Endothelial cell of umbilical vein (primary cell): Measurements from ENCODE around the gene DAG1. TPM values are rescaled to one million over a fixed set of nuclear protein-coding genes. Genes with fewer than 3 reads are reported as not detected.

Source experiments
- BruUV-seq: library from RNA; stranded (reverse); fragments of 400-500 nt; replicated peaks from 2 replicates; lab custom pipeline; 2021; lab: Mats Ljungman, UMichigan
- CTCF ChIA-PET: fragments of 300-600, 350-600 bp; sonication (Branson Sonifier 250); formaldehyde crosslinking; loops from one replicate; lab custom pipeline; 2021; ENCODE audit warnings: antibody characterized with exemption, inconsistent platforms; lab: Charles Lee
- POLR2A ChIA-PET: fragments of 300-600, 350-600 bp; sonication (Branson Sonifier 250); formaldehyde crosslinking; loops from one replicate; lab custom pipeline; 2021; ENCODE audit warnings: antibody characterized with exemption, inconsistent platforms; lab: Charles Lee
- DNase-seq: peaks from one replicate; pipeline ENCODE4 v3.0.0-alpha.2; 2011; ENCODE audit warnings: low read depth, low spot score
- FAIRE-seq: peaks from 2 replicates; lab custom pipeline; 2011; peaks lifted over from hg19 to GRCh38; lab: Jason Lieb, UNC
- H2AFZ ChIP-seq: 2 replicates; pipeline ENCODE4 v1.6.0; 2012; ENCODE audit warnings: low read depth, low read length, control low read depth, inconsistent platforms
- H3K27ac ChIP-seq: 2 replicates; pipeline ENCODE4 v1.5.1; 2011; ENCODE audit warnings: low read depth, mild to moderate bottlenecking, control low read depth, low read length, moderate library complexity; ENCODE audit not compliant: insufficient read depth
- H3K27me3 ChIP-seq, 2 experiments: 2 replicates each; pipeline versions ENCODE4 v1.6.0 to v1.6.1; 2011; ENCODE audit warnings: low read length in 2 of 2, mixed read lengths in 1 of 2; ENCODE audit not compliant: control insufficient read depth in 2 of 2, insufficient read depth in 2 of 2
- H3K36me3 ChIP-seq, 2 experiments: 2 replicates in 1 of 2; 3 replicates in 1 of 2; pipeline ENCODE4 v1.5.1; 2011; ENCODE audit warnings: low read length in 2 of 2, mild to moderate bottlenecking in 1 of 2, moderate library complexity in 1 of 2; ENCODE audit not compliant: control insufficient read depth in 2 of 2, insufficient read depth in 2 of 2; ENCODE audit errors: extremely low read depth in 1 of 2
- H3K4me1 ChIP-seq: 3 replicates; pipeline ENCODE4 v1.5.1; 2011; ENCODE audit warnings: mild to moderate bottlenecking, low read length; ENCODE audit not compliant: control insufficient read depth, insufficient read depth; ENCODE audit errors: extremely low read depth
- H3K4me2 ChIP-seq: 2 replicates; pipeline ENCODE4 v1.6.1; 2011; ENCODE audit warnings: low read length, control low read depth, mixed read lengths; ENCODE audit not compliant: insufficient read depth
- H3K4me3 ChIP-seq, 3 experiments: fragments of 200-600 bp in 1 of 3; sonication (generic), shearing (Covaris generic) in 1 of 3; replicated peaks in 1 of 3; 2 replicates each; pipeline ENCODE4 v1.5.1; 2011 to 2016; ENCODE audit warnings: control low read depth in 3 of 3, low read length in 3 of 3, mild to moderate bottlenecking in 2 of 3, inconsistent platforms in 1 of 3, low read depth in 1 of 3, moderate library complexity in 1 of 3; ENCODE audit not compliant: insufficient read depth in 1 of 3
- H3K79me2 ChIP-seq: 2 replicates; pipeline ENCODE4 v1.6.0; 2012; ENCODE audit warnings: low read length, inconsistent platforms; ENCODE audit not compliant: control insufficient read depth, insufficient read depth
- H3K9ac ChIP-seq: replicated peaks from 2 replicates; pipeline ENCODE3; 2011; ENCODE audit warnings: low read length, control low read depth; ENCODE audit not compliant: insufficient read depth; ENCODE audit errors: extremely low read depth
- H3K9me1 ChIP-seq: replicated peaks from 3 replicates; pipeline ENCODE4 v1.6.0; 2011; ENCODE audit warnings: mild to moderate bottlenecking, low read length; ENCODE audit not compliant: control insufficient read depth, insufficient read depth; ENCODE audit errors: extremely low read depth
- H3K9me3 ChIP-seq: replicated peaks from 2 replicates; pipeline ENCODE4 v1.5.1; 2012; ENCODE audit warnings: low read length, inconsistent platforms; ENCODE audit not compliant: control insufficient read depth, insufficient read depth
- H4K20me1 ChIP-seq: replicated peaks from 2 replicates; pipeline ENCODE3; 2011; ENCODE audit warnings: mild to moderate bottlenecking, low read length; ENCODE audit not compliant: control insufficient read depth, insufficient read depth; ENCODE audit errors: extremely low read depth
- CTCF ChIP-seq, 2 donors: IDR thresholded peaks; 1 replicate in 1 of 2; 2 replicates in 1 of 2; pipeline ENCODE4 v1.5.1; 2011; ENCODE audit warnings: low read length in 2 of 2, mild to moderate bottlenecking in 2 of 2, moderate library complexity in 2 of 2, control low read depth in 1 of 2, inconsistent platforms in 1 of 2, low read depth in 1 of 2; ENCODE audit not compliant: insufficient read depth in 1 of 2; ENCODE audit errors: extremely low read depth in 1 of 2
- EZH2 ChIP-seq: IDR thresholded peaks from 2 replicates; pipeline ENCODE4 v1.6.1; 2012; ENCODE audit warnings: borderline replicate concordance, low read depth, mild to moderate bottlenecking, moderate library complexity, low read length, inconsistent platforms; ENCODE audit not compliant: severe bottlenecking
- FOS ChIP-seq: IDR thresholded peaks from 2 replicates; pipeline ENCODE4 v1.6.1; 2011; ENCODE audit warnings: mild to moderate bottlenecking, low read length, moderate library complexity, borderline replicate concordance; ENCODE audit not compliant: insufficient read depth
- GATA2 ChIP-seq: IDR thresholded peaks from 2 replicates; pipeline ENCODE4 v1.7.0; 2011; ENCODE audit warnings: low read depth, mild to moderate bottlenecking, moderate library complexity, mixed read lengths, low read length; ENCODE audit not compliant: insufficient read length, insufficient read depth
- JUN ChIP-seq: IDR thresholded peaks from 2 replicates; pipeline ENCODE4 v1.6.1; 2011; ENCODE audit warnings: borderline replicate concordance, low read depth; ENCODE audit not compliant: insufficient read length, insufficient read depth
- MYC ChIP-seq: IDR thresholded peaks from one replicate; pipeline ENCODE4 v1.6.1; 2011; ENCODE audit warnings: mild to moderate bottlenecking, low read depth, low read length
- POLR2A ChIP-seq: IDR thresholded peaks from 2 replicates; pipeline ENCODE4 v1.6.1; 2012; ENCODE audit warnings: low read depth, mild to moderate bottlenecking, control low read depth, low read length
- POLR2AphosphoS5 ChIP-seq: IDR thresholded peaks from 2 replicates; pipeline ENCODE4 v1.6.1; 2012; ENCODE audit warnings: low read depth, mild to moderate bottlenecking, control low read depth, low read length, moderate library complexity; ENCODE audit not compliant: insufficient read depth
- dilution Hi-C: fragments of 300-500 bp; cut with MboI; formaldehyde crosslinking; loops from one replicate; pipeline ENCODE4 v1.15.0; 2019; ENCODE audit warnings: low sequenced_read_pairs; ENCODE audit not compliant: extremely low pct_ligation_motif_present
- intact Hi-C: fragments of 100-400 bp; cut with micrococcal nuclease; formaldehyde crosslinking; loops from one replicate; pipeline ENCODE4 v1.10.0; 2022
- polyA plus RNA-seq, 4 experiments: library from polyadenylated mRNA; depleted of rRNA in 3 of 4; stranded (reverse) in 3 of 4; unstranded in 1 of 4; fragments of >200 nt; gene quantifications; 2 replicates each; pipeline versions ENCODE4 v1.2.1 to v1.2.3, GENCODE V29; 2011 to 2012; ENCODE audit warnings: missing spikeins in 1 of 4
- total RNA-seq: library from RNA; stranded (reverse); gene quantifications from 2 replicates; pipeline ENCODE4 v1.2.3, GENCODE V29; 2021
- TF ChIP-seq, protein P1 (sequence below): IDR thresholded peaks from 2 replicates; pipeline ENCODE4 v1.6.1; 2011; ENCODE audit not compliant: insufficient read depth, insufficient read length

Gene DAG1
- total and polyA plus RNA-seq, 2 donors (not counting 3 experiments of a cell fraction or from before 2014, with no cell fraction given), result 59.6 to 97.5 TPM

DNA sequence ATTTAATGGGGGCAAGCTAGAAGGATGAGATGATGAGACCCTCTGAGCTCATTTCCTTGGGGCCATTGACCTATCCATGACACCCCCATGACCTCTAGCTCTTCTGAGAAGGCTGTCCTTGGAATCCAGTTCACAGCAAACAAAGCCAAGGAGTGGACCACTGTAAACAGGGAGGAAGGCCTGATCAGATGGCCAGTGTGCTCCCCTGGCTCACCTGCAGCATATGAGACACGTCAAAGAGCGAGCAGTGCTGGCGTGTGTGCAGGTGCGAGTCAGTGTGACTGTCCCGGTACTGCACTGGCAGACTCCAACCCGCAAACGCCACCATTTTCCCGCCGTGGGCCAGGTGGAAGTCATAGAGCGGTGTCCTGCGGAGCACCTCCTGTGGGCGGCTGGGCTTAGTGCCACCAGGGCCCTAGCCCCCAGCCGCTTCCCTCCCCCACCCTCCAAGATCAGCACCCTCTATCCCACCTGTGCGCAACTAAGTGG is 48.1 kb upstream of the DAG1 start:
- ChIA-PET POLR2A (interaction anchor here (1.9 kb wide), 1 partner anchor 10 kb away, joined by 7 read pairs; the partner anchor contains the start of genes RHOA and TCTA), CTCF (interaction anchor here (2.0 to 3.2 kb wide), 2 partner anchors 28 to 82 kb away, joined by 6 to 13 read pairs; partner anchors contain the start of gene USP4)
- no peak for TF ChIP-seq POLR2AphosphoS5
- no peak for TF ChIP-seq JUN
- TF ChIP-seq CTCF (IDR thresholded peaks at IDR 0.05; ENCODE audit: extremely low read depth in 1 of 2, insufficient read depth in 1 of 2, low read depth in 1 of 2, low read length in 2 of 2), result no peak
- no peak for TF ChIP-seq POLR2A
- no peak for TF ChIP-seq MYC
- no peak for TF ChIP-seq GATA2
- TF ChIP-seq, protein P1, sequence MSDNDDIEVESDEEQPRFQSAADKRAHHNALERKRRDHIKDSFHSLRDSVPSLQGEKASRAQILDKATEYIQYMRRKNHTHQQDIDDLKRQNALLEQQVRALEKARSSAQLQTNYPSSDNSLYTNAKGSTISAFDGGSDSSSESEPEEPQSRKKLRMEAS, result no peak
- no peak for TF ChIP-seq EZH2
- TF ChIP-seq FOS, result no peak
- H3K9ac ChIP-seq, result no peak overlapping the region
- peaks cover 0 to 18% of the 10 kb centered on the region in 2 experiments for H3K36me3 ChIP-seq
- DNase-seq, result no peak
- intact Hi-C loops (no loop called here), dilution Hi-C loops (no loop called here)
- no peaks in the 10 kb centered on the region for H3K9me1 ChIP-seq
- no peak overlapping the region for H2AFZ ChIP-seq
- H3K9me3 ChIP-seq, result no peaks in the 10 kb centered on the region
- no TSS peak for BruUV-seq
- FAIRE-seq, result no peak
- no peak overlapping the region for H3K4me2 ChIP-seq
- H3K4me1 ChIP-seq, result no peaks in the 10 kb centered on the region
- H4K20me1 ChIP-seq, result no peaks in the 10 kb centered on the region
- H3K27ac ChIP-seq, result no peak overlapping the region
- H3K4me3 ChIP-seq, result no peak overlapping the region
- no peaks in the 10 kb centered on the region for H3K27me3 ChIP-seq
- H3K79me2 ChIP-seq, result no peaks in the 10 kb centered on the region
